Calu3 (cell line): ENCODE data around the gene HSPB8. TPM values are rescaled to one million over a fixed set of nuclear protein-coding genes. Genes with fewer than 3 reads are reported as not detected.

Experiments used
- BruUV-seq: library from RNA; stranded (reverse); fragments of 400-500 nt; replicated peaks from 2 replicates; lab custom pipeline; 2021; lab: Mats Ljungman, UMichigan
- CTCF ChIA-PET: fragments of 300-600 bp; sonication (Branson Sonifier 250); formaldehyde crosslinking; loops from one replicate; lab custom pipeline; 2022; ENCODE audit warnings: antibody characterized with exemption; lab: Charles Lee
- DNase-seq: peaks from one replicate; pipeline ENCODE4 v3.0.0; 2022
- H3K27ac Mint-ChIP-seq: one replicate; pipeline ENCODE4 v1.8.0; 2022; ENCODE audit warnings: mixed read lengths; ENCODE audit not compliant: unreplicated experiment
- H3K27me3 Mint-ChIP-seq: one replicate; pipeline ENCODE4 v1.8.0; 2022; ENCODE audit warnings: mixed read lengths; ENCODE audit not compliant: unreplicated experiment
- H3K36me3 Mint-ChIP-seq: one replicate; pipeline ENCODE4 v1.8.0; 2022; ENCODE audit warnings: mild to moderate bottlenecking, moderate library complexity, mixed read lengths; ENCODE audit not compliant: insufficient read depth, unreplicated experiment
- H3K4me1 Mint-ChIP-seq: one replicate; pipeline ENCODE4 v1.8.0; 2022; ENCODE audit warnings: mild to moderate bottlenecking, low read depth, mixed read lengths; ENCODE audit not compliant: unreplicated experiment
- H3K4me3 Mint-ChIP-seq: one replicate; pipeline ENCODE4 v1.8.0; 2022; ENCODE audit warnings: mild to moderate bottlenecking, low read depth, moderate library complexity, mixed read lengths; ENCODE audit not compliant: unreplicated experiment
- H3K9me3 Mint-ChIP-seq: one replicate; pipeline ENCODE4 v1.8.0; 2022; ENCODE audit warnings: low read depth, mixed read lengths; ENCODE audit not compliant: unreplicated experiment
- CTCF ChIP-seq: fragments of 200-600 bp; IDR thresholded peaks from one replicate; pipeline ENCODE4 v1.8.0; 2022; ENCODE audit warnings: antibody characterized with exemption; ENCODE audit not compliant: unreplicated experiment
- intact Hi-C: fragments of 100-400 bp; cut with micrococcal nuclease; formaldehyde crosslinking; loops from one replicate; pipeline ENCODE4 v1.10.0; 2022; ENCODE audit not compliant: unreplicated experiment
- total RNA-seq: library from RNA; stranded (reverse); gene quantifications from 2 replicates; pipeline ENCODE4 v1.2.3, GENCODE V29; 2022

Gene HSPB8
- total RNA-seq, 1 experiment from 2014 or later: 2.0 TPM

- Mint-ChIP-seq H3K36me3 (no peaks in the 10 kb centered on the region), H3K4me3 (no peak overlapping the region), H3K4me1 (no peaks in the 10 kb centered on the region), H3K27me3 (peaks cover 53% of the 10 kb centered on the region), H3K9me3 (no peaks in the 10 kb centered on the region), H3K27ac (no peak overlapping the region)
- no TSS peak for BruUV-seq
- intact Hi-C loops: no loop called here
- DNase-seq: no peak
- no peak for TF ChIP-seq CTCF
- CTCF ChIA-PET: interaction anchor here (0.6 to 0.7 kb wide), 2 partner anchors 48 to 979 kb away, joined by 3 to 5 read pairs; no protein-coding TSS in a partner anchor
Measured at GRCh38 chr12:119241580-119242169, 62.9 kb downstream of the HSPB8 start.

Other genes with a start within 250 kb of the HSPB8 start
- not detected in 2 replicates for gene SRRM4, start 197.4 kb upstream of the HSPB8 start, total RNA-seq
- gene CCDC60, start 155.8 kb downstream of the HSPB8 start, total RNA-seq: not detected in 2 replicates